ENCODE results near the gene CNTNAP2. TPM values are rescaled to one million over a fixed set of nuclear protein-coding genes. Genes with fewer than 3 reads are reported as not detected.

Gene CNTNAP2
- total RNA-seq, 1 donor from 2014 or later: 5.4 TPM

DNA sequence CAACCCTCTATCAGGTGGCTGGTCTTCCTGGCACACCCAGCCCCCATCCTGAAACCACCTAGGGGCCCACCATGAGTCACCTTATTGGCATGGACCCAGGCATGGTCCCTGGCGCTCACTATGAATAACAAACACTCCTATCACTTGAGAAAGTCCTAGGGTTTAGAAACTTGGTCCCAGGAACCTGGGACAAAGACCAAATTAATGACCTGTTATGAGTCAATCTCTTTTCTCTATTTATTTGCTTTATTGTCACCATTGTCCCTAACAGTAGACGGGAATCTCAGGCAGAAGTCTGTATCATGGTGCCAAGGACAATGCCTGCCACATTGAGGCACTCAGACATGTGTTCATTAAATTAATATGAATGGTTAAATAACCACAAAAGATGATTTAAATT lies 1874.3 kb downstream of the CNTNAP2 start:
- no peak for DNase-seq (ENCODE audit: low spot score)
- Mint-ChIP-seq H3K27ac (ENCODE audit: unreplicated experiment) (no peak overlapping the region), H3K36me3 (ENCODE audit: low read depth, unreplicated experiment) (no peaks in the 10 kb centered on the region), H3K9me3 (ENCODE audit: unreplicated experiment) (peaks cover 23% of the 10 kb centered on the region), H3K4me3 (ENCODE audit: unreplicated experiment) (no peak overlapping the region), H3K4me1 (ENCODE audit: unreplicated experiment) (no peaks in the 10 kb centered on the region), H3K27me3 (ENCODE audit: unreplicated experiment) (peaks cover 2% of the 10 kb centered on the region)
- TF ChIP-seq, protein P1, sequence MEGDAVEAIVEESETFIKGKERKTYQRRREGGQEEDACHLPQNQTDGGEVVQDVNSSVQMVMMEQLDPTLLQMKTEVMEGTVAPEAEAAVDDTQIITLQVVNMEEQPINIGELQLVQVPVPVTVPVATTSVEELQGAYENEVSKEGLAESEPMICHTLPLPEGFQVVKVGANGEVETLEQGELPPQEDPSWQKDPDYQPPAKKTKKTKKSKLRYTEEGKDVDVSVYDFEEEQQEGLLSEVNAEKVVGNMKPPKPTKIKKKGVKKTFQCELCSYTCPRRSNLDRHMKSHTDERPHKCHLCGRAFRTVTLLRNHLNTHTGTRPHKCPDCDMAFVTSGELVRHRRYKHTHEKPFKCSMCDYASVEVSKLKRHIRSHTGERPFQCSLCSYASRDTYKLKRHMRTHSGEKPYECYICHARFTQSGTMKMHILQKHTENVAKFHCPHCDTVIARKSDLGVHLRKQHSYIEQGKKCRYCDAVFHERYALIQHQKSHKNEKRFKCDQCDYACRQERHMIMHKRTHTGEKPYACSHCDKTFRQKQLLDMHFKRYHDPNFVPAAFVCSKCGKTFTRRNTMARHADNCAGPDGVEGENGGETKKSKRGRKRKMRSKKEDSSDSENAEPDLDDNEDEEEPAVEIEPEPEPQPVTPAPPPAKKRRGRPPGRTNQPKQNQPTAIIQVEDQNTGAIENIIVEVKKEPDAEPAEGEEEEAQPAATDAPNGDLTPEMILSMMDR (IDR thresholded peaks at IDR 0.05; ENCODE audit: unreplicated experiment): no peak

- peaks cover 2% of the 10 kb centered on the region for H3K27me3 Mint-ChIP-seq (ENCODE audit: unreplicated experiment)
- no peaks in the 10 kb centered on the region for H3K4me1 Mint-ChIP-seq (ENCODE audit: unreplicated experiment)
- H3K27ac Mint-ChIP-seq (ENCODE audit: unreplicated experiment): no peak overlapping the region
- TF ChIP-seq, protein P1 (IDR thresholded peaks at IDR 0.05; ENCODE audit: unreplicated experiment): no peak
- H3K36me3 Mint-ChIP-seq (ENCODE audit: low read depth, unreplicated experiment): no peaks in the 10 kb centered on the region
- no peak for DNase-seq (ENCODE audit: low spot score)
- H3K9me3 Mint-ChIP-seq (ENCODE audit: unreplicated experiment): peaks cover 23% of the 10 kb centered on the region
- no peak overlapping the region for H3K4me3 Mint-ChIP-seq (ENCODE audit: unreplicated experiment)
Observed at GRCh38 chr7:147992698-147993097, 1876.1 kb downstream of the CNTNAP2 start.

GRCh38 chr7:147997636-147998035 lies 1881.0 kb downstream of the CNTNAP2 start:
- TF ChIP-seq, protein P1 (IDR thresholded peaks at IDR 0.05; ENCODE audit: unreplicated experiment): no peak
- peaks cover 11% of the 10 kb centered on the region for H3K9me3 Mint-ChIP-seq (ENCODE audit: unreplicated experiment)
- H3K27ac Mint-ChIP-seq (ENCODE audit: unreplicated experiment): no peak overlapping the region
- DNase-seq (ENCODE audit: low spot score): no peak
- H3K36me3 Mint-ChIP-seq (ENCODE audit: low read depth, unreplicated experiment): no peaks in the 10 kb centered on the region
- no peaks in the 10 kb centered on the region for H3K27me3 Mint-ChIP-seq (ENCODE audit: unreplicated experiment)
- H3K4me1 Mint-ChIP-seq (ENCODE audit: unreplicated experiment): no peaks in the 10 kb centered on the region
- no peak overlapping the region for H3K4me3 Mint-ChIP-seq (ENCODE audit: unreplicated experiment)

DNA sequence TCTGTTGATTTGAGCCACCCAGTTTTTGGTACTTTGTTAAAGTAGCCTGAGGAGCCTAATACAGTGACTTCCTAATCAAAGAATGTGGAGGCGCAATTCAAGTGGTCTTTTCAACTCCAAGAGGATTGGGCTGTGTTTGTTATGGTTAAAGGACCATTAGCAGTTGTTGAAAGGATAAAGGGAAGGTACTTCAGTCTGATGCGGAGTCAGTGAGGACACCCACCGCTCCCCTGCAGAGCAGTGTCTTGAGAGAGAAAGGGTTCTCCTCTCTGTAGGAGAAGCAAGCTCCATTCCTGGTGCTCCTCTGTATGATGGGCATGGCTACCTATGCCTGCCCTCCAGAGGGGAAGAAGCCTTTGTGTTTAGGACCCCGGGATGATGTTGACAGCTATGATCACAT lies 1883.4 kb downstream of the CNTNAP2 start:
- Mint-ChIP-seq H3K4me1 (ENCODE audit: unreplicated experiment) (no peaks in the 10 kb centered on the region), H3K27ac (ENCODE audit: unreplicated experiment) (no peak overlapping the region), H3K27me3 (ENCODE audit: unreplicated experiment) (no peaks in the 10 kb centered on the region), H3K36me3 (ENCODE audit: low read depth, unreplicated experiment) (no peaks in the 10 kb centered on the region), H3K9me3 (ENCODE audit: unreplicated experiment) (peaks cover 7% of the 10 kb centered on the region), H3K4me3 (ENCODE audit: unreplicated experiment) (no peak overlapping the region)
- no peak for DNase-seq (ENCODE audit: low spot score)
- TF ChIP-seq, protein P1 (IDR thresholded peaks at IDR 0.05; ENCODE audit: unreplicated experiment): no peak

DNA sequence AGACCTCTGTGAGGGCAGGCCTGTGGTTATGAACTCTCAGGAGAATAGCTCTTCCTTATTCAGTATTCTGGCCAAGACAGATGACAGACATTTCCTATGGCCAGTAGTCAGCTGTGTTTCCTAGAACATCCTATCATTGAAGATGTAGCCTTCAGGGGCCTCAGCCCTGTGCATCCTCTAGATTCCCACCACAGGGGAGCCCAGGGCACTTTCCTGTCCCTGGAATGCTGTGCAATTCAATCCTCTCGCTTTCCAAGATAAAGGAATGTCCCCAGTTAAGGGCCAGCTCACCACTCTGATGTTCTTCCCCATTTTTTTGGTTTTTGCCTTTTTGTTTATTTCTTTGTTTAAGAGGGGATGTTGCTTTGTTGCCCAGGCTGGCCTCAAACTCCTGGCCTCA lies 1895.2 kb downstream of the CNTNAP2 start:
- no peaks in the 10 kb centered on the region for H3K9me3 Mint-ChIP-seq (ENCODE audit: unreplicated experiment)
- no peaks in the 10 kb centered on the region for H3K4me1 Mint-ChIP-seq (ENCODE audit: unreplicated experiment)
- no peaks in the 10 kb centered on the region for H3K36me3 Mint-ChIP-seq (ENCODE audit: low read depth, unreplicated experiment)
- H3K27ac Mint-ChIP-seq (ENCODE audit: unreplicated experiment): no peak overlapping the region
- TF ChIP-seq, protein P1 (IDR thresholded peaks at IDR 0.05; ENCODE audit: unreplicated experiment): no peak
- no peaks in the 10 kb centered on the region for H3K27me3 Mint-ChIP-seq (ENCODE audit: unreplicated experiment)
- DNase-seq (ENCODE audit: low spot score): no peak
- H3K4me3 Mint-ChIP-seq (ENCODE audit: unreplicated experiment): no peak overlapping the region
